Testis (tissue), 2 donors: ENCODE results near the gene SLC49A3.

Experiments
- CTCF ChIP-seq, 3 experiments: fragments of 450-650 bp in 2 of 3; fragments of 200-600 bp in 1 of 3; sonication (generic) in 1 of 3; IDR thresholded peaks; one replicate each; pipeline ENCODE4 v1.5.1; 2016 to 2019; ENCODE audit warnings: antibody characterized with exemption in 3 of 3, mild to moderate bottlenecking in 2 of 3, moderate library complexity in 1 of 3
- POLR2A ChIP-seq: fragments of 450-650 bp; IDR thresholded peaks from one replicate; pipeline ENCODE4 v1.6.1; 2017; ENCODE audit warnings: antibody characterized with exemption, mild to moderate bottlenecking, moderate library complexity

GRCh38 chr4:722169-722725 is 33.3 kb upstream of the SLC49A3 start:
- TF ChIP-seq POLR2A (no peak), CTCF (IDR thresholded peaks at IDR 0.05) (no peak)
